ENCODE data around the gene NIP7.
A peak's percentile ranks its signal among the peaks of the same experiment; 100 is the strongest.

The NIP7 gene

DNA sequence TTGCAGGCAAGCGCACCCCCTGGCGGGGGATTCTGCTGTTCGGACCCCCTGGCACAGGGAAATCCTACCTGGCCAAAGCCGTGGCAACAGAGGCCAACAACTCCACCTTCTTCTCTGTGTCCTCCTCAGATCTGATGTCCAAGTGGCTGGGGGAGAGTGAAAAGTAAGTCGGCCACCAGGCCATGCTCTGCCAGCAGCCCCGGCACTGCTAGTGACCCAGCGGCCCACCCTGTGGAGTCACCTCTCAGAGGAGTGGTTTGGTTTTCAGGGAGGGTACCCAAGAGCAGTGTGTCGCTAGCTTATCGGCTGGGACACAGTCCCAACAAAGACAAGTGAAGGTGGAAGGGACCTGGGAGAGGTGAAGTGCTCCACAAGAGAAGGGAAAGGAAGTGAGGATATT is 20.2 kb upstream of the NIP7 start:
- DNase-seq, result no peak

DNA sequence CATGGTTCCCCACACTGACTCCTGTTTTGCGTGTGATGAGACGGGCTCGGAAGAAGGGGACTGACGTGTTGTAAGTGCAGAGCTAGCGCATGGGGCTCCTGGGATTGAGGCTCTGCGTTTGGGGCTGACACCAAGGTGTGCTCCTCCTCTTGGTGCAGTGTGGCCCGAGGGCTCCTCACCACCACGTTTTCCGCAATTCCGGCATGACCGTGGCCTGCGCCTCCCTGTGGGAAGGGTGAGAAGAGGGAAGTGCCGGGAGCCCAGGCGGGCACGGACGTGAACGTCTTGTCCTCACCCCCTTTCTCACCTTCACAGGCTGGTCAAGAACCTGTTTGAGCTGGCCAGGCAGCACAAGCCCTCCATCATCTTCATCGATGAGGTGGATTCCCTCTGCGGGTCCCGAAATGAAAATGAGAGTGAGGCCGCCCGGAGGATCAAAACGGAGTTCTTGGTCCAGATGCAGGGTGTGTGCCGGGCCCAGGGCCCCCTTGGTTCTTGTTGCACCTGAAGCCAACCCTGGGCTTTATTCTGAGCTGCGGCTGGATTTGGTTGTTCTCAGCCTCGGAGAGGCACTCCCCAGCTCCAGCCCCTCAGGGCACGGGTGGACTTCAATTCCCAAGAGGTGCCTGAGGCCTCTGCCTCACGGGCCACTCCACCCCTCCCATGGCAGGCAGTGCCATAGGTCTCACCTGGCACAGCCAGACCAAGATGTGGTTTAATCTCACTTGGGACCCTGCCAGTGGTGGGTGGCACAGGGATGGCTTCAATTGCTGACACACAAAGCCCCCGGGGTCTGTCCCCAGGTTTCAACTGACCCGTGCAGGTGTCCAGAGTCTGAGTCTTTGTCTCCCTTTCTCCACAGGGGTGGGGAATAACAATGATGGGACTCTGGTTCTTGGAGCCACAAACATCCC is 19.5 kb upstream of the NIP7 start:
- no peak for DNase-seq

DNA sequence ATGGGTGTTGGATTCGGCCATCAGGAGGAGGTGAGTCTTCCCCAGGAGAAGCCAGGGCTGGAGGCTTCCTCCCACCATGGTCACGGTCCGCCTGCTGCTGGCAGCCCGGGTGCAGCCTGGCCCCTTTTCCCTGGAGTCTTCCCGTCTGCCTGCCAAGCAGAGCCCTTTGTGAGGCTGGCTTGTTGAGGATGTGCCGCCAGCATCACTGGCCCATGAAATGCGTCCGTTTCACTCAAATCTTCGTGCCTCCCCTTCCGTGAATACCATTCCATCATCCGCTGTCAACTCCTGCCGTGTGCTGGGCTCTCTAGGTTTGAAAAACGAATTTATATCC is 18.9 kb upstream of the NIP7 start:
- DNase-seq, result no peak

GRCh38 chr16:69321080-69321479 is 18.5 kb upstream of the NIP7 start:
- no peak for DNase-seq

DNA sequence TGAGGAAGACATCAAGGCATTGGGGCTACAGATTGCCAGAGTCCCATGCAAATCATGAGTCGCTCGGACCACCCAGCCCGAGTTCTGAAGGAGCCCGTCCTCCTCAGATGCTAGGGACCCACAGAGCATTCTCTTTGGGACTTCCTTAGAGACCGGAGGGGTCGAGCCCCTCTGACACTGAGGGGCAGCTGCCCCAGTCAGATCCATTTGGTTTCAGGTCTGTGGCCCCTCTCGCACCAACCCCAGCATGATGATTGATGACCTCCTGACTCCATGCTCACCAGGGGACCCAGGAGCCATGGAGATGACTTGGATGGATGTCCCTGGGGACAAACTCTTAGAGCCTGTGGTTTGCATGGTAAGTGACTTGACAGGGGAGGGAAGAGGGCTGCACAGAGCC is 17.2 kb upstream of the NIP7 start:
- DNase-seq, result no peak

- DNase-seq, result no peak
Measured at GRCh38 chr16:69323415-69323814, 16.2 kb upstream of the NIP7 start.

DNA sequence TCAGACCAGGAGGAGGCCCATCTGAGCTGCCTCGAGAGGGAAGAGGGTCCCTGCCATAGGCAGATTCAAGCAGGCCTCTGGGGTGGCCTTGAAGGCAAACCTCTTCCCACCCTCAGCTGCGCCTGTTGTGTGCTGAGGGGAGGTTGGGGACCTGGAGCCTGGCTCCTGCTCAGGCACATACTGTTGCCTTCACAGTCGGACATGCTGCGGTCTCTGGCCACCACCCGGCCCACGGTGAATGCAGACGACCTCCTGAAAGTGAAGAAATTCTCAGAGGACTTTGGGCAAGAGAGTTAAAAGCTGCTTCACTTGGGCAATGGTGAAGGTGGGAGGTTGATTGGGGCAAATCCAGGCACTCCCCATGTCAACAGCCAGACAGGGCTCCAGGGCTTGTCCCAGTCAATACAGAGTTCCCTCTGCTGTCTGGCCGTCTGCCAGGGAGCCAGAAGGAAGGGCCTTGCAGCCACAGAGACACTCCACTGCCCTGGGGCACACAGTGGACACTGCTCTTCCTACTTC is 15.5 kb upstream of the NIP7 start:
- no peak for DNase-seq

GRCh38 chr16:69324585-69325253 is 14.9 kb upstream of the NIP7 start:
- no peak for DNase-seq

GRCh38 chr16:69325784-69326171 is 13.8 kb upstream of the NIP7 start:
- DNase-seq, result no peak

- DNase-seq, result no peak
Measured at GRCh38 chr16:69326172-69326873, 13.2 kb upstream of the NIP7 start.

- DNase-seq, result no peak
Measured at GRCh38 chr16:69327585-69328310, 11.8 kb upstream of the NIP7 start.

GRCh38 chr16:69328854-69329316 is 10.7 kb upstream of the NIP7 start:
- DNase-seq, result no peak

- DNase-seq, result peak; percentile 48
Measured at GRCh38 chr16:69329369-69330285, 9.9 kb upstream of the NIP7 start.

DNA sequence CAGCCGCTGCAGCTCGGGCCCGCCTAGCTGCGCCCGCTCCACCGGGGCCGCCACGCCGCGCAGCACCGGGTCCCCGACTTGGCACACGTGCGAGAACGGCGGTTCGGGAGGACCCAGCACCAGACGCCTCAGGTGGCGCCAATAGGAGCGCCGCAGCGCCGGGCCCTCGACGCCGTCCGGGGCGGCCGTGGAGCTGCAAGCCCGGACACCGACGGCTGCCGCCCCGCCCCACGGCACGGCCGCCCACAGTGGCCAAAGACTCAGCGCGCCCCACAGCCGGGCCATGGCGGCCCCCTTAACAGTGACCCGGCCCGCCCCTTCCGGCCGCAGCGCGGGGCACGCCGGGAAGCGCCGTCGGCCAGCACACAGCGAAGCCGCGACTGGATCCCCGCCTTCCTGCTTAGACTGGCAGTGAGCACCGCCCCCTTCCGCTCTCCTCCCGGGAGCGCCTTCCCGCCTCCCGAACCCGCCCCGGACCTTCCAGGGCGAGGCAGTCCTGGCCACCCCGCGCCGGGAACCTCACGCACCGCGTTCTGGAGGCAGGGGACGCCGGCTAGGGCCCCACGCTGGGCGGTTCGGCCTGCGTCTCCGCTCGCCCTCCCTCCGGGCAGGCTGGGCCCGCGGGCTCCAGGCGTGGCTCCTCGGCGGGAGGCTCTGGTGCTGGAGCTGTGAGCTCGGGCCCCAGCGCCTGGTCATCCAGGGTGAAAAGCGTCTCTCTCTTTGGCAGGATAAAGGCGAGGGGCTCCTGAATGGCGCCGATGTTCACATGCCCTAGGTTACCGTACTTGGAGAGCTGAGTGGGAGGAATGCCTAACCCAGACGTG is 9.1 kb upstream of the NIP7 start, which contains the start of gene PDF:
Gene PDF, minus strand, starts transcription at position 303 of the 824 bp plus-strand sequence. Its CDS starts 18 bp downstream, at position 285.
- DNase-seq, result peak; percentile 97

DNA sequence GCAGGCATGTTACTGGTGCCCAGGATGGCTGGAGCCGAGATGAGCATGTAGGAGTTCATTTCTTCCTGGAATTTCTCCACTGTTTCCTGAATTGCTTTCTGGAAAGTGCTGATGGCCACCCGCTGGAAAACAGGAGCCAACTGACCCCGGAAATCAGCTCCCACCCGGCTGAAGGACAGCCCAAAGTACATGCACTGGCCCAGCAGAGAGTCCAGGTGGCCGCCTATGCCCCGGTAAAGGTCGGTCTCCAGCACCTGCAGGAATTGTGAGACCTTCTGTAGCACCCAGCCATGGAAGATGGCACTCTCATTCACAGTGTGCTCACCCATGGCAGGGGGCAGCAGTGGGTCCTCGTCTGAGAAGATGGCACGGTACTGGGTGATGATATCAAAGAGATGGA is 4.9 kb upstream of the NIP7 start:
- no peak for DNase-seq

- DNase-seq, result no peak
Measured at GRCh38 chr16:69338557-69339288, 849 bp upstream of the NIP7 start.

DNA sequence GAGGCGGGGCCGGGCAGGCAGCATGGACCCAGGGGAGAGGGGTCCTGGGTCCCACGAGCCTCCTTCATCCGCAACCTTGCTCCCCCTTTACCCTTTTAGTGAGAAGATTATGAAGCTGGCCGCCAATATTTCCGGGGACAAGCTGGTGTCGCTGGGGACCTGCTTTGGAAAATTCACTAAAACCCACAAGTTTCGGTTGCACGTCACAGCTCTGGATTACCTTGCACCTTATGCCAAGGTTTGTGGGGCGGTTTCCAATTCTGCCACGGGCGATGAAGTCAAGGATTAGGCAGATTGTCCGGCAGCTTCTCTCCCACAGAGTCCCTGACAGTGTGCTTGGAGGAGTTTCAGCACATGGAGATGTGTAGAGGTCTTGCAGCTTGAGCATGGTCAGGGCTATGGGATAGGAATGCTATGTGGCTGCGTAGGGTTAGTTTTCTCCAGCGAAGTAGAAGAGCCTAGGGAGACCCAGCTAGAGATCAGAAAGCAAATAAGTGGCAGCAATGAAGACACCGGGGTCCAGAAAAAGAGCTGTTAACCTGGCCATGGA is 598 bp downstream of the NIP7 start:
- DNase-seq, result no peak

DNA sequence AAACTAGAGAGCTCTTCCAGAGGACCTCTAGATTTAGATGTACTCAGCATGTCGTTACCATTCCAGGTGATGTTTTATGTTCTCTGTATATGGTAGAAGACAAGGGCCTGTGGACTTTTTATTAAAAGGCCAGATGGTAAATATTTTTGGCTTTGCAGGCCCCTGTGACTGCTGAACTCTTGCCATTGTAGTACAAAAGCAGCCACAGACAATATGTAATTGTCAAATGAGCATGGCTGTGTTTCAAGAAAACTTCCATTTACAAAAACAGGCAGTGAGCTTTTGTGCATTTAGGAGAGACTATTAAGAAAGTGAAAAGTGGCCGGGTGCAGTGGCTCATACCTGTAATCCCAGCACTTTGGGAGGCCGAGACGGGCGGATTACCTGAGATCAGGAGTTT is 4.6 kb downstream of the NIP7 start:
- no peak for DNase-seq

DNA sequence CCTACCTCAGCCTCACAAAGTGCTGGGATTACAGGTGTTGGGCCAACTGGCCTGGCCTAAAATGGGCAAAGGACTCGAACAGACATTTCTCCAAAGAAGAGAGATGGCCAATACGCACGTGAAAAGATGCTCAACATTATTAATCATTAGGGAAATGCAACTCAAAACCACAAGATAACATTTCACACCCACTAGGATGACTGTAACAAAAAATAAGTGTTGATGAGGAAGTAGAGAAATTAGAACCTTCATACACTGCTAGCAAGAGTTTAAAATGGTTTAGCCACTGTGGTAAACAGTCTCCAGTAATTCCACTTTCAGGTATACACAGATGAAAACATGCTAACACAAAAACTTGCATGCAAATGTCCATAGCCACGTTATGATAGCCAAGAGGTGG is 6.4 kb downstream of the NIP7 start:
- DNase-seq, result no peak

DNA sequence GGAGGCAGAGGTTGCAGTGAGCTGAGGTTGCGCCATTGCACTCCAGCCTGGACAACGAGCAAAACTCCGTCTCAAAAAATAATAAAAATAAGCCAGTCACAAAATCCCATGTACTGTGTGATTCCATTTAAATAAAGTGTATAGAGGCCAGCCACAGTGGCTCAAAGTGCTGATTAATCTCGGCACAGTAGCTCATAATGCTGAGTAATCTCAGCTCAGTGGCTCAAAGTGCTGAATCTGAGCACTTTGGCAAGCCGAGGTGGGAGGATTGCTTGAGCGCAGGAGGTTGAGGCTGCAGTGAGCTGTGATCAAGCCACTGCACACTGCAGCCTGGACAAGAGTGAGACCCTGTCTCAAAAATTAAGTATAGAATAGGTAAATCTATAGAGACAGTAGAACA is 7.1 kb downstream of the NIP7 start:
- DNase-seq, result no peak

Data from femur (tissue), 1 donor.